ENCODE results near the gene SF3B2.

The SF3B2 gene

GRCh38 chr11:66052664-66052982 is 459 bp downstream of the SF3B2 start:
- no peak for DNase-seq (ENCODE audit: low read depth, low spot score)
- Histone ChIP-seq H3K4me1 (ENCODE audit: insufficient read depth, insufficient read length) (peaks cover 11% of the 10 kb centered on the region), H3K36me3 (ENCODE audit: insufficient read depth, insufficient read length, low read length) (peaks cover 43% of the 10 kb centered on the region), H3K27me3 (ENCODE audit: insufficient read depth, insufficient read length) (peaks cover 2% of the 10 kb centered on the region), H3K9ac (ENCODE audit: insufficient read length, low read depth) (peak overlapping the region; percentile 95), H3K9me3 (ENCODE audit: insufficient read depth, low read length) (no peaks in the 10 kb centered on the region), H3K4me3 (ENCODE audit: insufficient read length, low read depth) (peak overlapping the region; percentile 93)
- no peak for TF ChIP-seq YY1 (IDR thresholded peaks at IDR 0.05; ENCODE audit: insufficient read depth, insufficient read length)
- TF ChIP-seq SUZ12 (IDR thresholded peaks at IDR 0.05; ENCODE audit: extremely low read depth, insufficient read depth, insufficient read length): no peak
- no peak for TF ChIP-seq ZNF274 (IDR thresholded peaks at IDR 0.05; ENCODE audit: low read depth, low read length)

GRCh38 chr11:66055021-66055420 is 2.9 kb downstream of the SF3B2 start:
- peaks cover 65% of the 10 kb centered on the region for H3K36me3 ChIP-seq (ENCODE audit: insufficient read depth, insufficient read length, low read length)

GRCh38 chr11:66056501-66056900 is 4.3 kb downstream of the SF3B2 start:
- Histone ChIP-seq H3K27me3 (ENCODE audit: insufficient read depth, insufficient read length) (no peaks in the 10 kb centered on the region), H3K9ac (ENCODE audit: insufficient read length, low read depth) (no peak overlapping the region), H3K4me3 (ENCODE audit: insufficient read length, low read depth) (no peak overlapping the region), H3K36me3 (ENCODE audit: insufficient read depth, insufficient read length, low read length) (peaks cover 80% of the 10 kb centered on the region), H3K4me1 (ENCODE audit: insufficient read depth, insufficient read length) (peaks cover 2% of the 10 kb centered on the region), H3K9me3 (ENCODE audit: insufficient read depth, low read length) (no peaks in the 10 kb centered on the region)
- no peak for TF ChIP-seq YY1 (IDR thresholded peaks at IDR 0.05; ENCODE audit: insufficient read depth, insufficient read length)
- TF ChIP-seq ZNF274 (IDR thresholded peaks at IDR 0.05; ENCODE audit: low read depth, low read length): no peak
- TF ChIP-seq SUZ12 (IDR thresholded peaks at IDR 0.05; ENCODE audit: extremely low read depth, insufficient read depth, insufficient read length): no peak
- DNase-seq (ENCODE audit: low read depth, low spot score): no peak

More at GRCh38 chr11:66055021-66055420, 2.9 kb downstream of the SF3B2 start:
- TF ChIP-seq SUZ12 (IDR thresholded peaks at IDR 0.05; ENCODE audit: extremely low read depth, insufficient read depth, insufficient read length) (no peak), ZNF274 (IDR thresholded peaks at IDR 0.05; ENCODE audit: low read depth, low read length) (no peak), YY1 (IDR thresholded peaks at IDR 0.05; ENCODE audit: insufficient read depth, insufficient read length) (no peak)
- no peak overlapping the region for H3K9ac ChIP-seq (ENCODE audit: insufficient read length, low read depth)
- no peak for DNase-seq (ENCODE audit: low read depth, low spot score)
- no peaks in the 10 kb centered on the region for H3K9me3 ChIP-seq (ENCODE audit: insufficient read depth, low read length)
- no peak overlapping the region for H3K4me3 ChIP-seq (ENCODE audit: insufficient read length, low read depth)
- H3K4me1 ChIP-seq (ENCODE audit: insufficient read depth, insufficient read length): peaks cover 7% of the 10 kb centered on the region
- H3K27me3 ChIP-seq (ENCODE audit: insufficient read depth, insufficient read length): no peaks in the 10 kb centered on the region

- H3K9ac ChIP-seq (ENCODE audit: insufficient read length, low read depth): no peak overlapping the region
- peaks cover 95% of the 10 kb centered on the region for H3K36me3 ChIP-seq (ENCODE audit: insufficient read depth, insufficient read length, low read length)
- DNase-seq (ENCODE audit: low read depth, low spot score): no peak
- TF ChIP-seq SUZ12 (IDR thresholded peaks at IDR 0.05; ENCODE audit: extremely low read depth, insufficient read depth, insufficient read length): no peak
- no peak for TF ChIP-seq YY1 (IDR thresholded peaks at IDR 0.05; ENCODE audit: insufficient read depth, insufficient read length)
- no peak for TF ChIP-seq ZNF274 (IDR thresholded peaks at IDR 0.05; ENCODE audit: low read depth, low read length)
- H3K9me3 ChIP-seq (ENCODE audit: insufficient read depth, low read length): no peaks in the 10 kb centered on the region
- no peaks in the 10 kb centered on the region for H3K4me1 ChIP-seq (ENCODE audit: insufficient read depth, insufficient read length)
- H3K4me3 ChIP-seq (ENCODE audit: insufficient read length, low read depth): no peak overlapping the region
- H3K27me3 ChIP-seq (ENCODE audit: insufficient read depth, insufficient read length): no peaks in the 10 kb centered on the region
Observed at GRCh38 chr11:66059966-66060680, 8.0 kb downstream of the SF3B2 start.

GRCh38 chr11:66061268-66061667 is 9.1 kb downstream of the SF3B2 start:
- TF ChIP-seq YY1 (IDR thresholded peaks at IDR 0.05; ENCODE audit: insufficient read depth, insufficient read length): no peak
- no peak for TF ChIP-seq SUZ12 (IDR thresholded peaks at IDR 0.05; ENCODE audit: extremely low read depth, insufficient read depth, insufficient read length)
- no peak for TF ChIP-seq ZNF274 (IDR thresholded peaks at IDR 0.05; ENCODE audit: low read depth, low read length)
- H3K9me3 ChIP-seq (ENCODE audit: insufficient read depth, low read length): no peaks in the 10 kb centered on the region
- H3K4me3 ChIP-seq (ENCODE audit: insufficient read length, low read depth): no peak overlapping the region
- no peaks in the 10 kb centered on the region for H3K4me1 ChIP-seq (ENCODE audit: insufficient read depth, insufficient read length)
- DNase-seq (ENCODE audit: low read depth, low spot score): no peak
- H3K36me3 ChIP-seq (ENCODE audit: insufficient read depth, insufficient read length, low read length): peaks cover 95% of the 10 kb centered on the region
- no peak overlapping the region for H3K9ac ChIP-seq (ENCODE audit: insufficient read length, low read depth)
- H3K27me3 ChIP-seq (ENCODE audit: insufficient read depth, insufficient read length): no peaks in the 10 kb centered on the region

GRCh38 chr11:66062408-66062807 is 10.2 kb downstream of the SF3B2 start:
- no peaks in the 10 kb centered on the region for H3K27me3 ChIP-seq (ENCODE audit: insufficient read depth, insufficient read length)
- no peaks in the 10 kb centered on the region for H3K4me1 ChIP-seq (ENCODE audit: insufficient read depth, insufficient read length)
- DNase-seq (ENCODE audit: low read depth, low spot score): no peak
- H3K4me3 ChIP-seq (ENCODE audit: insufficient read length, low read depth): no peak overlapping the region
- TF ChIP-seq YY1 (IDR thresholded peaks at IDR 0.05; ENCODE audit: insufficient read depth, insufficient read length): no peak
- TF ChIP-seq SUZ12 (IDR thresholded peaks at IDR 0.05; ENCODE audit: extremely low read depth, insufficient read depth, insufficient read length): no peak
- TF ChIP-seq ZNF274 (IDR thresholded peaks at IDR 0.05; ENCODE audit: low read depth, low read length): no peak
- no peak overlapping the region for H3K9ac ChIP-seq (ENCODE audit: insufficient read length, low read depth)
- no peaks in the 10 kb centered on the region for H3K9me3 ChIP-seq (ENCODE audit: insufficient read depth, low read length)
- H3K36me3 ChIP-seq (ENCODE audit: insufficient read depth, insufficient read length, low read length): peaks cover 95% of the 10 kb centered on the region

GRCh38 chr11:66063900-66064299 is 11.7 kb downstream of the SF3B2 start:
- no peak overlapping the region for H3K9ac ChIP-seq (ENCODE audit: insufficient read length, low read depth)
- peaks cover 97% of the 10 kb centered on the region for H3K36me3 ChIP-seq (ENCODE audit: insufficient read depth, insufficient read length, low read length)
- H3K4me3 ChIP-seq (ENCODE audit: insufficient read length, low read depth): no peak overlapping the region
- TF ChIP-seq ZNF274 (IDR thresholded peaks at IDR 0.05; ENCODE audit: low read depth, low read length) (no peak), YY1 (IDR thresholded peaks at IDR 0.05; ENCODE audit: insufficient read depth, insufficient read length) (no peak), SUZ12 (IDR thresholded peaks at IDR 0.05; ENCODE audit: extremely low read depth, insufficient read depth, insufficient read length) (no peak)
- H3K4me1 ChIP-seq (ENCODE audit: insufficient read depth, insufficient read length): peaks cover under 1% of the 10 kb centered on the region
- H3K27me3 ChIP-seq (ENCODE audit: insufficient read depth, insufficient read length): no peaks in the 10 kb centered on the region
- H3K9me3 ChIP-seq (ENCODE audit: insufficient read depth, low read length): no peaks in the 10 kb centered on the region
- DNase-seq (ENCODE audit: low read depth, low spot score): no peak

All from NT2/D1 (cell line).